Measurements from ENCODE around the gene EARS2. TPM values are rescaled to one million over a fixed set of nuclear protein-coding genes. Genes with fewer than 3 reads are reported as not detected.
A peak's percentile ranks its signal among the peaks of the same experiment; 100 is the strongest.
"Not testable (repeated sequence)": the region's sequence is repeated elsewhere in the genome, so short reads cannot be mapped to it uniquely, and the experiment has no call there.

Gene EARS2
- total RNA-seq, 2 experiments from 2014 or later: 26.6 to 31.9 TPM

DNA sequence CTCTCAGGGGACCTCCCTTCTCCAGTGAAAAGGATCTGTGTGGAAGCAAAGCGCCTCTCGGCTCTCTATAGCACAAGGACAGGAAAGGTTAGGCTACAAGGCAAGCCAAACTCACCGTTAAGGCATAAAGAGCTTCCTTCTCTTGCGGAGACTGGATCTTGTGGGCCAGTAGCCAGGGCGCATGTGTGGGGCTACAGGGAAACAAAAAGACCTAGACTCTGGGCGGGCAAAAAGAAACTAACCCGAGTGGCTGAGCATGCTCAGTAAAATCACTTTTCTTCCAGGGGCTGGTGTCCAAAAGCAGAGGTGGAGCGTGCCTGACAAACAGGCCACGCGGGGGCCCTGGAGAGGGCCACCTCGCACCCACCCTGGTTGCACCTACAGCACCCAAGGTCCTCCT lies 63.0 kb downstream of the EARS2 start:
- ATAC-seq: no peak
- no peaks in the 10 kb centered on the region for H3K9me3 Mint-ChIP-seq (ENCODE audit: low read depth)
- no peak overlapping the region for H3K27ac Mint-ChIP-seq
- ChIA-PET POLR2A (no interaction called here), CTCF (no interaction called here)
- H3K4me1 Mint-ChIP-seq: peaks cover 10% of the 10 kb centered on the region
- no peaks in the 10 kb centered on the region for H3K27me3 Mint-ChIP-seq
- H3K36me3 Mint-ChIP-seq (ENCODE audit: low read depth): peaks cover 49% of the 10 kb centered on the region
- intact Hi-C loops (cut with DNase I, micrococcal nuclease): no loop called here
- no peak overlapping the region for H3K4me3 Mint-ChIP-seq
- no peak for DNase-seq

- no peaks in the 10 kb centered on the region for H3K9me3 Mint-ChIP-seq (ENCODE audit: low read depth)
- ATAC-seq: no peak
- H3K27ac Mint-ChIP-seq: no peak overlapping the region
- H3K36me3 Mint-ChIP-seq (ENCODE audit: low read depth): peaks cover 48% of the 10 kb centered on the region
- no peak for DNase-seq
- H3K4me1 Mint-ChIP-seq: no peaks in the 10 kb centered on the region
- POLR2A ChIA-PET: interaction anchor here (0.8 kb wide), 1 partner anchor 15 kb away, joined by 6 read pairs; no protein-coding TSS in a partner anchor
- H3K4me3 Mint-ChIP-seq: no peak overlapping the region
- CTCF ChIA-PET: interaction anchor here (1.9 kb wide), 1 partner anchor 56 kb away, joined by 5 read pairs; no protein-coding TSS in a partner anchor
- intact Hi-C loops (cut with DNase I, micrococcal nuclease): no loop called here
- H3K27me3 Mint-ChIP-seq: no peaks in the 10 kb centered on the region
These were observed 65.4 kb downstream of the EARS2 start for GRCh38 chr16:23491490-23492391.

- Mint-ChIP-seq H3K27ac (no peak overlapping the region), H3K27me3 (no peaks in the 10 kb centered on the region), H3K9me3 (ENCODE audit: low read depth) (no peaks in the 10 kb centered on the region), H3K4me3 (no peak overlapping the region), H3K4me1 (no peaks in the 10 kb centered on the region), H3K36me3 (ENCODE audit: low read depth) (peaks cover 50% of the 10 kb centered on the region)
- ATAC-seq (no peak), DNase-seq (no peak)
- POLR2A ChIA-PET: no interaction called here
- intact Hi-C loops (cut with DNase I, micrococcal nuclease): no loop called here
- CTCF ChIA-PET: no interaction called here
These were observed 70.7 kb downstream of the EARS2 start for GRCh38 chr16:23486480-23486879.

DNA sequence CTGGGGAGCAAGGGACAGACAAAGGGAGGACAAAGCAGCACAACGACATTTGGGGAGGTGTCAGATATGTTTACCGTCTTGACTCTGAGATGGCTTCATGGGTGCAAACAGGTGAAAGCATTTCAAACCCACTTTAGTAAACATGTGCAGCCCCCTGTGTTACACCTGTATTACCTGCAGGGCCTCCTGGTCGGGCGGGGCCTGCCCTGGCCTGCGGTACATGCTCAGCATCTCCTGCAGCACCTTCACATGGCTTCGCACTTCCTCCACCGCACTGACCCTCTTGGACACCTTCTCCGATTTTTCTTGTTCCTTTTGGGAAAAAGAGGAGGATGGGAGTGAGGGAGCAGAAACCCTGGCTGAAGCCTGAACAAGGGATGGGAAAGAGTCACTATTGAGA lies 71.3 kb downstream of the EARS2 start:
- Mint-ChIP-seq H3K4me3 (no peak overlapping the region), H3K27ac (no peak overlapping the region), H3K36me3 (ENCODE audit: low read depth) (peaks cover 50% of the 10 kb centered on the region), H3K4me1 (no peaks in the 10 kb centered on the region), H3K9me3 (ENCODE audit: low read depth) (no peaks in the 10 kb centered on the region), H3K27me3 (no peaks in the 10 kb centered on the region)
- ChIA-PET POLR2A (no interaction called here), CTCF (no interaction called here)
- ATAC-seq: no peak
- DNase-seq: no peak
- intact Hi-C loops (cut with DNase I, micrococcal nuclease): no loop called here

DNA sequence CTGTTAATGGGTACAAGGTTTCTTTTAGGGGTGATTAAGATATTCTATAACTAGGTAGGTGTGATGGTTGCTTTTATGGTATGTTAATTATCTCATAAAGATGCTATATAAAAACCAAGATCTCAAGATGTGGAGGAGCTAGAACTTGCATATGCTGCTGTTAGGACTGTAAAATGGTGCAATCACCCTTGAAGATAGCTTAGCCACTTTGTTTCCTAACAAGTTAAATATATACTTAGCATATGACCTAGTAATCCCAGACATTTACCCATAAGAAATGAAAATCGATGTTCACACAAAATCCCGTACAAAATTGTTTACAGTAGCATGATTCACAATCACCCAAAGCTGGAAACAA lies 71.9 kb downstream of the EARS2 start:
- Mint-ChIP-seq H3K27ac (no peak overlapping the region), H3K27me3 (no peaks in the 10 kb centered on the region), H3K4me1 (no peaks in the 10 kb centered on the region), H3K9me3 (ENCODE audit: low read depth) (no peaks in the 10 kb centered on the region), H3K4me3 (no peak overlapping the region), H3K36me3 (ENCODE audit: low read depth) (peaks cover 50% of the 10 kb centered on the region)
- ChIA-PET CTCF (no interaction called here), POLR2A (no interaction called here)
- ATAC-seq: no peak
- intact Hi-C loops (cut with DNase I, micrococcal nuclease): no loop called here
- DNase-seq: no peak

GRCh38 chr16:23484510-23485256 lies 72.5 kb downstream of the EARS2 start:
- no peaks in the 10 kb centered on the region for H3K9me3 Mint-ChIP-seq (ENCODE audit: low read depth)
- intact Hi-C loops (cut with DNase I, micrococcal nuclease): no loop called here
- no peak for ATAC-seq
- CTCF ChIA-PET: no interaction called here
- H3K27ac Mint-ChIP-seq: no peak overlapping the region
- H3K27me3 Mint-ChIP-seq: no peaks in the 10 kb centered on the region
- H3K36me3 Mint-ChIP-seq (ENCODE audit: low read depth): peaks cover 50% of the 10 kb centered on the region
- H3K4me1 Mint-ChIP-seq: no peaks in the 10 kb centered on the region
- no peak for DNase-seq
- POLR2A ChIA-PET: no interaction called here
- H3K4me3 Mint-ChIP-seq: no peak overlapping the region

- POLR2A ChIA-PET; H3K27me3 Mint-ChIP-seq; H3K4me3 Mint-ChIP-seq; H3K27ac Mint-ChIP-seq; ATAC-seq; intact Hi-C loops (cut with DNase I, micrococcal nuclease); H3K9me3 Mint-ChIP-seq (ENCODE audit: low read depth); H3K4me1 Mint-ChIP-seq; DNase-seq: not testable (repeated sequence)
- peaks cover 55% of the 10 kb centered on the region for H3K36me3 Mint-ChIP-seq (ENCODE audit: low read depth)
- CTCF ChIA-PET: interaction anchor here (1.4 kb wide), 1 partner anchor 49 kb away, joined by 3 read pairs; no protein-coding TSS in a partner anchor
These were observed 73.7 kb downstream of the EARS2 start for GRCh38 chr16:23483492-23483891.

DNA sequence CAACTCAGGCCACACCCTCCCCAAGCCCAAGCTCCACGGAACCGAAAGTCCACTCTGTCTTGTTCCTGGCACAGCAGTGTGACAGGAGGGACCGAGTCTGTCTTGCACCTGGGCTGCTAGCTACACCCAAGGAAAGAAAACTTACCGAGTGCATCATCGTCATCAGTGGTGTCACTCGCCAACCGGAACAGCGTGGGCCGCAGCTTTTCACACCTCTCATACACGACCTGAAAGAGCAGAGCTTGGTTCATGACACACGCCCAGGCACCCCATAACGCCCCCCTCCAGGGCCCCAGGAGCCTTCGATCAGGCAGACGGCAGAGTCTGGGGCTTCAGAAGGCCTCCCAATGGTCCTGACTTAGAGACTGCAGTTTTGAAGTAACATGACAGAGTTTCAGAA lies 74.4 kb downstream of the EARS2 start:
- peaks cover 56% of the 10 kb centered on the region for H3K36me3 Mint-ChIP-seq (ENCODE audit: low read depth)
- peak; percentile 19 for DNase-seq
- H3K27me3 Mint-ChIP-seq: no peaks in the 10 kb centered on the region
- ChIA-PET CTCF (interaction anchor here (1.4 kb wide), 1 partner anchor 49 kb away, joined by 3 read pairs; no protein-coding TSS in a partner anchor), POLR2A (interaction anchor here (0.8 kb wide), 1 partner anchor 22 kb away, joined by 5 read pairs; no protein-coding TSS in a partner anchor)
- H3K27ac Mint-ChIP-seq: no peak overlapping the region
- no peak overlapping the region for H3K4me3 Mint-ChIP-seq
- H3K9me3 Mint-ChIP-seq (ENCODE audit: low read depth): no peaks in the 10 kb centered on the region
- no peak for ATAC-seq
- no peaks in the 10 kb centered on the region for H3K4me1 Mint-ChIP-seq
- intact Hi-C loops (cut with DNase I, micrococcal nuclease): no loop called here

GRCh38 chr16:23480257-23480656 lies 76.9 kb downstream of the EARS2 start:
- intact Hi-C loops (cut with DNase I, micrococcal nuclease): no loop called here
- DNase-seq (no peak), ATAC-seq (no peak)
- H3K27me3 Mint-ChIP-seq: no peaks in the 10 kb centered on the region
- H3K36me3 Mint-ChIP-seq (ENCODE audit: low read depth): peaks cover 55% of the 10 kb centered on the region
- H3K9me3 Mint-ChIP-seq (ENCODE audit: low read depth): no peaks in the 10 kb centered on the region
- no peak overlapping the region for H3K27ac Mint-ChIP-seq
- H3K4me3 Mint-ChIP-seq: no peak overlapping the region
- CTCF ChIA-PET: interaction anchor here (0.8 kb wide), 1 partner anchor 11 kb away, joined by 3 read pairs; no protein-coding TSS in a partner anchor
- no peaks in the 10 kb centered on the region for H3K4me1 Mint-ChIP-seq
- POLR2A ChIA-PET: no interaction called here

DNA sequence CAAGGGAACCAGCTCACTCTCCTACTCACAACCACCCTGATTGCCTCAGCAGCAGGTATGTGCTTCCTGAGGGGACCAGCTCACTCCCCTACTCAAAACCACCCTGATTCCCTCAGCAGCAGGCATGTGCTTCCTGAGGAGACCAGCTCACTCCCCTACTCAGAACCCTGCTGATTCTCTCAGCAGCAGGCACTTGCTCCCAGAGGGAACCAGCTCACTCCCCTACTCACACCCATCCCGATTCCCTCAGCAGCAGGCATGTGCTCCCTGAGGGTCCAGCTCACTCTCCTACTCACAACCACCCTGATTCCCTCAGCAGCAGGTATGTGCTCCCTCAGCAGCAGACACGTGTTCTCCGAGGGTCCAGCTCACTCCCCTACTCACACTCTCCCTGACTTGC lies 78.0 kb downstream of the EARS2 start:
- no peaks in the 10 kb centered on the region for H3K4me1 Mint-ChIP-seq
- intact Hi-C loops (cut with DNase I, micrococcal nuclease): no loop called here
- H3K9me3 Mint-ChIP-seq (ENCODE audit: low read depth): no peaks in the 10 kb centered on the region
- DNase-seq (no peak), ATAC-seq (no peak)
- peaks cover 57% of the 10 kb centered on the region for H3K36me3 Mint-ChIP-seq (ENCODE audit: low read depth)
- H3K27ac Mint-ChIP-seq: no peak overlapping the region
- H3K4me3 Mint-ChIP-seq: no peak overlapping the region
- ChIA-PET POLR2A (no interaction called here), CTCF (interaction anchor here (0.5 to 0.9 kb wide), 2 partner anchors 10 to 35 kb away, joined by 3 read pairs; no protein-coding TSS in a partner anchor)
- no peaks in the 10 kb centered on the region for H3K27me3 Mint-ChIP-seq

GRCh38 chr16:23478566-23478965 lies 78.6 kb downstream of the EARS2 start:
- H3K27me3 Mint-ChIP-seq: no peaks in the 10 kb centered on the region
- no peak overlapping the region for H3K4me3 Mint-ChIP-seq
- ATAC-seq (no peak), DNase-seq (no peak)
- no peak overlapping the region for H3K27ac Mint-ChIP-seq
- no peaks in the 10 kb centered on the region for H3K4me1 Mint-ChIP-seq
- ChIA-PET CTCF (interaction anchor here (0.9 kb wide), 1 partner anchor 10 kb away, joined by 3 read pairs; no protein-coding TSS in a partner anchor), POLR2A (no interaction called here)
- intact Hi-C loops (cut with DNase I, micrococcal nuclease): no loop called here
- H3K9me3 Mint-ChIP-seq (ENCODE audit: low read depth): no peaks in the 10 kb centered on the region
- peaks cover 57% of the 10 kb centered on the region for H3K36me3 Mint-ChIP-seq (ENCODE audit: low read depth)

- Mint-ChIP-seq H3K27me3 (no peaks in the 10 kb centered on the region), H3K27ac (no peak overlapping the region), H3K4me1 (no peaks in the 10 kb centered on the region), H3K36me3 (ENCODE audit: low read depth) (peaks cover 45% of the 10 kb centered on the region), H3K4me3 (no peak overlapping the region), H3K9me3 (ENCODE audit: low read depth) (no peaks in the 10 kb centered on the region)
- DNase-seq (no peak), ATAC-seq (no peak)
- ChIA-PET CTCF (interaction anchor here (1.7 kb wide), 1 partner anchor 41 kb away, joined by 8 read pairs; no protein-coding TSS in a partner anchor), POLR2A (no interaction called here)
- intact Hi-C loops (cut with DNase I, micrococcal nuclease): no loop called here
These were observed 80.9 kb downstream of the EARS2 start for GRCh38 chr16:23476289-23476688.

Measured in activated CD4-positive, alpha-beta T cell treated with anti-CD3 and anti-CD28 coated beads for 36 hours (primary cell).